IMR-90 (cell line): ENCODE results near the gene ZNF684. TPM values are rescaled to one million over a fixed set of nuclear protein-coding genes. Genes with fewer than 3 reads are reported as not detected.
A peak's percentile ranks its signal among the peaks of the same experiment; 100 is the strongest.

Source experiments
- ATAC-seq: fragments of 200-7000 bp; cut with Tn5 transposase; 2 replicates; pipeline ENCODE4 v1.9.1; 2020; ENCODE audit warnings: low read depth, mild to moderate bottlenecking, moderate library complexity
- BruUV-seq: library from RNA; stranded (reverse); fragments of 400-500 nt; replicated peaks from 2 replicates; lab custom pipeline; 2021; lab: Mats Ljungman, UMichigan
- CTCF ChIA-PET: fragments of 300-600 bp; formaldehyde crosslinking; extraction: SDS; loops from one replicate; lab custom pipeline; 2021; ENCODE audit warnings: antibody characterized with exemption; lab: Yijun Ruan, JAX
- POLR2A ChIA-PET: fragments of 300-600 bp; sonication (Branson Sonifier 250); formaldehyde crosslinking; loops from one replicate; lab custom pipeline; 2022; ENCODE audit warnings: antibody characterized with exemption; ENCODE audit not compliant: unreplicated experiment; lab: Charles Lee
- DNase-seq: peaks from one replicate; pipeline ENCODE4 v3.0.0; 2013
- H2AFZ ChIP-seq: replicated peaks from 2 replicates; pipeline ENCODE3; 2013; ENCODE audit warnings: low read length, mild to moderate bottlenecking; ENCODE audit not compliant: poor library complexity
- H2AK5ac ChIP-seq: 2 replicates; pipeline ENCODE4 v1.6.1; 2013; ENCODE audit warnings: low read depth, low read length, inconsistent platforms
- H2AK9ac ChIP-seq: replicated peaks from 2 replicates; pipeline ENCODE3; 2013; ENCODE audit warnings: mild to moderate bottlenecking, low read depth, low read length, moderate library complexity; ENCODE audit not compliant: poor library complexity
- H2BK120ac ChIP-seq: 2 replicates; pipeline ENCODE4 v1.6.1; 2013; ENCODE audit warnings: low read depth, low read length, inconsistent platforms
- H2BK15ac ChIP-seq: 3 replicates; pipeline ENCODE4 v1.6.1; 2013; ENCODE audit warnings: low read depth, low read length, inconsistent platforms
- H2BK20ac ChIP-seq: 2 replicates; pipeline ENCODE4 v1.6.1; 2013; ENCODE audit warnings: low read depth, mild to moderate bottlenecking, inconsistent platforms, low read length, moderate library complexity
- H2BK5ac ChIP-seq: 2 replicates; pipeline ENCODE4 v1.6.1; 2013; ENCODE audit warnings: mild to moderate bottlenecking, low read depth, low read length, inconsistent platforms; ENCODE audit not compliant: poor library complexity, severe bottlenecking
- H3K14ac ChIP-seq: replicated peaks from 2 replicates; pipeline ENCODE4 v1.6.1; 2013; ENCODE audit warnings: low read depth, low read length, inconsistent platforms
- H3K18ac ChIP-seq: 2 replicates; pipeline ENCODE4 v1.6.1; 2013; ENCODE audit warnings: low read depth, low read length, control low read depth
- H3K23ac ChIP-seq: 2 replicates; pipeline ENCODE4 v1.6.1; 2013; ENCODE audit warnings: low read depth, low read length, inconsistent platforms
- H3K27ac ChIP-seq: 2 replicates; pipeline ENCODE4 v1.5.1; 2013; ENCODE audit warnings: mild to moderate bottlenecking, control low read depth, low read length; ENCODE audit not compliant: insufficient read depth
- H3K27me3 ChIP-seq: 2 replicates; pipeline ENCODE4 v1.6.1; 2013; ENCODE audit warnings: low read length; ENCODE audit not compliant: control insufficient read depth, insufficient read depth
- H3K36me3 ChIP-seq: 2 replicates; pipeline ENCODE4 v1.6.1; 2013; ENCODE audit warnings: low read length, mixed read lengths; ENCODE audit not compliant: control insufficient read depth, insufficient read depth
- H3K4ac ChIP-seq: 2 replicates; pipeline ENCODE4 v1.6.1; 2013; ENCODE audit warnings: low read depth, low read length, inconsistent platforms
- H3K4me1 ChIP-seq: 2 replicates; pipeline ENCODE4 v1.6.1; 2013; ENCODE audit warnings: low read length, mixed read lengths; ENCODE audit not compliant: control insufficient read depth, insufficient read depth
- H3K4me2 ChIP-seq: 2 replicates; pipeline ENCODE4 v1.6.1; 2013; ENCODE audit warnings: low read depth, mild to moderate bottlenecking, control low read depth, low read length, moderate library complexity
- H3K4me3 ChIP-seq: 2 replicates; pipeline ENCODE4 v1.5.1; 2013; ENCODE audit warnings: low read depth, mild to moderate bottlenecking, control low read depth, low read length, moderate library complexity; ENCODE audit not compliant: insufficient read depth
- H3K56ac ChIP-seq: 2 replicates; pipeline ENCODE4 v1.6.1; 2013; ENCODE audit warnings: low read length, inconsistent platforms; ENCODE audit not compliant: insufficient read depth; ENCODE audit errors: extremely low read depth
- H3K79me1 ChIP-seq, 2 experiments: 2 replicates each; pipeline ENCODE4 v1.6.1; 2013; ENCODE audit warnings: low read length in 2 of 2, inconsistent platforms in 1 of 2, low read depth in 1 of 2
- H3K9ac ChIP-seq: 2 replicates; pipeline ENCODE4 v1.6.1; 2013; ENCODE audit warnings: low read depth, low read length, control low read depth
- H3K9me1 ChIP-seq: 2 replicates; pipeline ENCODE4 v1.6.1; 2013; ENCODE audit warnings: low read length, inconsistent platforms; ENCODE audit not compliant: insufficient read depth
- H3K9me3 ChIP-seq: 2 replicates; pipeline ENCODE4 v1.6.1; 2013; ENCODE audit warnings: low read length; ENCODE audit not compliant: control insufficient read depth, insufficient read depth
- H4K20me1 ChIP-seq: 2 replicates; pipeline ENCODE4 v1.6.1; 2013; ENCODE audit warnings: low read length, inconsistent platforms; ENCODE audit not compliant: insufficient read depth
- H4K5ac ChIP-seq: 2 replicates; pipeline ENCODE4 v1.6.1; 2013; ENCODE audit warnings: mild to moderate bottlenecking, low read depth, low read length, control low read depth
- H4K8ac ChIP-seq, 2 experiments: 2 replicates each; pipeline ENCODE4 v1.6.1; 2013; ENCODE audit warnings: low read depth in 2 of 2, low read length in 2 of 2, control low read depth in 1 of 2, inconsistent platforms in 1 of 2
- H4K91ac ChIP-seq: 2 replicates; pipeline ENCODE4 v1.6.1; 2013; ENCODE audit warnings: low read depth, low read length, inconsistent platforms; ENCODE audit not compliant: insufficient read depth
- ELK1 ChIP-seq: fragments of 150-350 bp; IDR thresholded peaks from 2 replicates; pipeline ENCODE4 v1.6.1; 2016; ENCODE audit warnings: low read depth, mild to moderate bottlenecking, low read length, moderate library complexity, borderline replicate concordance
- FOS ChIP-seq: fragments of 150-350 bp; IDR thresholded peaks from 2 replicates; pipeline ENCODE4 v1.6.1; 2016; ENCODE audit warnings: low read depth, low read length
- POLR2A ChIP-seq: IDR thresholded peaks from 2 replicates; pipeline ENCODE4 v1.6.1; 2012; ENCODE audit warnings: mild to moderate bottlenecking, low read depth, low read length
- WGBS, 2 experiments: methylation state at CpG; one replicate each; pipeline versions ENCODE4 v1.1.5 to v1.1.7; 2013; ENCODE audit warnings: missing lambda C conversion rate in 2 of 2; ENCODE audit not compliant: insufficient read length in 1 of 2; ENCODE audit errors: extremely low coverage in 2 of 2; 5-methylcytosine and 5-hydroxymethylcytosine counted together
- dilution Hi-C: fragments of 300-500 bp; cut with HindIII; formaldehyde crosslinking; loops from one replicate; pipeline ENCODE4 v1.14.3; 2018; ENCODE audit warnings: low sequenced_read_pairs; ENCODE audit not compliant: unreplicated experiment
- in situ Hi-C: fragments of 300-500 bp; cut with MboI; formaldehyde crosslinking; loops from 3 replicates; pipeline ENCODE4 v1.14.3; 2019; ENCODE audit warnings: low sequenced_read_pairs, inconsistent platforms, mixed read lengths
- intact Hi-C: fragments of 100-400 bp; cut with micrococcal nuclease; formaldehyde crosslinking; loops from 2 replicates; pipeline ENCODE4 v1.10.0; 2022
- polyA plus RNA-seq, 3 experiments: library from polyadenylated mRNA; depleted of rRNA; stranded (reverse); fragments of >200 nt; gene quantifications; 2 replicates each; pipeline ENCODE4 v1.2.3, GENCODE V29; 2012; ENCODE audit warnings: low replicate concordance in 1 of 3
- total RNA-seq: library from RNA; depleted of rRNA; stranded (reverse); fragments of >200 nt; gene quantifications from 2 replicates; pipeline ENCODE4 v1.2.3, GENCODE V29; 2012

ZNF684 gene
- total and polyA plus RNA-seq, 2 of the 4 experiments (the other 2 are of a cell fraction): 1.4 to 4.1 TPM

- H3K4me1 ChIP-seq: 0 out of 2 replicates have a peak, but pooled peaks cover 3% of the 10 kb centered on the region
- H3K4me3 ChIP-seq: peak within 1 kb of the TSS; percentile 94
- H3K18ac ChIP-seq: peak within 1 kb of the TSS; percentile 95
- peak within 1 kb of the TSS; percentile 98 for H3K4ac ChIP-seq
- H3K56ac ChIP-seq: peak within 1 kb of the TSS; percentile 80
- peak within 1 kb of the TSS; percentile 92 to 99 for H4K8ac ChIP-seq
- peak within 1 kb of the TSS; percentile 99 for H4K5ac ChIP-seq
- H3K9me3 ChIP-seq: peaks cover 16% of the 10 kb centered on the region
- 0 out of 2 replicates have a peak within 1 kb of the TSS, but pooled peaks have one; percentile 13 for H2AK5ac ChIP-seq
- peak within 1 kb of the TSS; percentile 99 for H3K14ac ChIP-seq
- H2BK5ac ChIP-seq: peak within 1 kb of the TSS; percentile 61
- ChIA-PET CTCF (no interaction called here), POLR2A (interaction anchor here (0.5 kb wide), 1 partner anchor 416 kb away, joined by 6 read pairs; no protein-coding TSS in a partner anchor)
- intact Hi-C loops: no loop called here
- H2BK15ac ChIP-seq: 0 out of 3 replicates have a peak within 1 kb of the TSS, but pooled peaks have one; percentile 9
- WGBS, 2 experiments: 2% methylated on average over 48 of the region's 76 CpGs; no CpG with 5 or more reads in 1 of the 2 experiments
- dilution Hi-C loops: no loop called here
- H3K9ac ChIP-seq: peak within 1 kb of the TSS; percentile 91
- H4K20me1 ChIP-seq: no peaks in the 10 kb centered on the region
- BruUV-seq: TSS peak; percentile 63
- peak within 1 kb of the TSS; percentile 71 for H2BK120ac ChIP-seq
- H3K36me3 ChIP-seq: no peaks in the 10 kb centered on the region; the same call in 1 of the 2 replicates
- no peaks in the 10 kb centered on the region for H3K9me1 ChIP-seq
- H2BK20ac ChIP-seq: no peak within 1 kb of the TSS
- H2AK9ac ChIP-seq: peak within 1 kb of the TSS; percentile 87
- ATAC-seq: peak; percentile 100
- H2AFZ ChIP-seq: peak within 1 kb of the TSS; percentile 98
- H3K27ac ChIP-seq: peak within 1 kb of the TSS; percentile 79
- H3K79me1 ChIP-seq: peaks cover 15 to 22% of the 10 kb centered on the region in 2 experiments
- in situ Hi-C loops: no loop called here
- peak within 1 kb of the TSS; percentile 95 for H3K4me2 ChIP-seq
- TF ChIP-seq ELK1 (no peak), FOS (no peak), POLR2A (peak; percentile 51)
- H3K27me3 ChIP-seq: no peaks in the 10 kb centered on the region
- peak within 1 kb of the TSS; percentile 76 for H4K91ac ChIP-seq
- peak; percentile 69 for DNase-seq
- H3K23ac ChIP-seq: peak within 1 kb of the TSS; percentile 100
Observed at GRCh38 chr1:40508375-40509341, 22.8 kb upstream of the ZNF684 start, which contains the start of gene EXO5. Gene EXO5 (plus strand): TSS chr1:40508767. CDS start chr1:40514545, 5,778 bp downstream.
